Measurements from ENCODE around the gene TRIM64C. TPM values are rescaled to one million over a fixed set of nuclear protein-coding genes. Genes with fewer than 3 reads are reported as not detected.
"Not testable (repeated sequence)": the region's sequence is repeated elsewhere in the genome, so short reads cannot be mapped to it uniquely, and the experiment has no call there.

The TRIM64C gene
- not detected for total RNA-seq

GRCh38 chr11:49059012-49059411 lies at the start of gene TRIM64C:
TRIM64C (minus strand) TSS chr11:49059112; CDS start chr11:49059112, 0 bp downstream.
- H3K27ac ChIP-seq; DNase-seq (ENCODE audit: low spot score); H3K4me1 ChIP-seq (ENCODE audit: control insufficient read depth in 1 of 2, low read depth in 2 of 2); H3K36me3 ChIP-seq; ATAC-seq (ENCODE audit: insufficient number of reproducible peaks, low FRiP score, low read depth); H3K27me3 ChIP-seq (replicated peaks; ENCODE audit: insufficient read depth); H3K4me3 ChIP-seq; H3K9me3 ChIP-seq: not testable (repeated sequence)

GRCh38 chr11:49102356-49102755 lies 43.4 kb upstream of the TRIM64C start:
- ATAC-seq (ENCODE audit: insufficient number of reproducible peaks, low FRiP score, low read depth); H3K27me3 ChIP-seq (replicated peaks; ENCODE audit: insufficient read depth); H3K4me3 ChIP-seq; H3K27ac ChIP-seq; H3K9me3 ChIP-seq; H3K36me3 ChIP-seq; DNase-seq (ENCODE audit: low spot score); H3K4me1 ChIP-seq (ENCODE audit: control insufficient read depth in 1 of 2, low read depth in 2 of 2): not testable (repeated sequence)

GRCh38 chr11:49069897-49070296 lies 11.0 kb upstream of the TRIM64C start:
- H3K27me3 ChIP-seq (replicated peaks; ENCODE audit: insufficient read depth); H3K36me3 ChIP-seq; H3K4me3 ChIP-seq; DNase-seq (ENCODE audit: low spot score); H3K9me3 ChIP-seq; ATAC-seq (ENCODE audit: insufficient number of reproducible peaks, low FRiP score, low read depth); H3K4me1 ChIP-seq (ENCODE audit: control insufficient read depth in 1 of 2, low read depth in 2 of 2); H3K27ac ChIP-seq: not testable (repeated sequence)

GRCh38 chr11:49049821-49050220 lies 9.1 kb downstream of the TRIM64C start:
- ATAC-seq (ENCODE audit: insufficient number of reproducible peaks, low FRiP score, low read depth); H3K27me3 ChIP-seq (replicated peaks; ENCODE audit: insufficient read depth); H3K4me1 ChIP-seq (ENCODE audit: control insufficient read depth in 1 of 2, low read depth in 2 of 2); H3K27ac ChIP-seq; H3K4me3 ChIP-seq; DNase-seq (ENCODE audit: low spot score); H3K9me3 ChIP-seq; H3K36me3 ChIP-seq: not testable (repeated sequence)

GRCh38 chr11:49048229-49048628 lies 10.7 kb downstream of the TRIM64C start:
- not testable (repeated sequence) for H3K27ac ChIP-seq; H3K4me1 ChIP-seq (ENCODE audit: control insufficient read depth in 1 of 2, low read depth in 2 of 2); H3K9me3 ChIP-seq; H3K36me3 ChIP-seq; H3K4me3 ChIP-seq; ATAC-seq (ENCODE audit: insufficient number of reproducible peaks, low FRiP score, low read depth); DNase-seq (ENCODE audit: low spot score); H3K27me3 ChIP-seq (replicated peaks; ENCODE audit: insufficient read depth)

GRCh38 chr11:49028523-49028922 lies 30.4 kb downstream of the TRIM64C start, which contains the start of gene TRIM49B:
TRIM49B (plus strand) TSS chr11:49028823; CDS start chr11:49031600, 2,777 bp downstream.
- not testable (repeated sequence) for H3K27ac ChIP-seq; H3K9me3 ChIP-seq; ATAC-seq (ENCODE audit: insufficient number of reproducible peaks, low FRiP score, low read depth); H3K36me3 ChIP-seq; H3K27me3 ChIP-seq (replicated peaks; ENCODE audit: insufficient read depth); DNase-seq (ENCODE audit: low spot score); H3K4me1 ChIP-seq (ENCODE audit: control insufficient read depth in 1 of 2, low read depth in 2 of 2); H3K4me3 ChIP-seq

Other genes with a start within 250 kb of the TRIM64C start
- not detected for gene TRIM51G, start 75.2 kb downstream of the TRIM64C start, total RNA-seq
- not detected for gene TRIM49B, start 30.3 kb downstream of the TRIM64C start, total RNA-seq
- 1 to 10 TPM in 1 of 2 donors, under 1 TPM in 1; 0.63 to 4.7 TPM for gene FOLH1, start 149.5 kb upstream of the TRIM64C start, total RNA-seq

Data from thoracic aorta (tissue), 2 donors.